WTC11 (cell line): ENCODE results near the gene FASTKD3.

Experiments used
- ATF1 ChIP-seq: sonication (generic); formaldehyde crosslinking; IDR thresholded peaks from 2 replicates; pipeline ENCODE4 v1.8.1; 2023; ENCODE audit warnings: mild to moderate bottlenecking, moderate library complexity, missing genetic modification reagents
- ATF2 ChIP-seq: sonication (generic); formaldehyde crosslinking; IDR thresholded peaks from 2 replicates; pipeline ENCODE4 v1.8.1; 2022; ENCODE audit warnings: low read depth, missing genetic modification reagents, borderline replicate concordance
- CBFB ChIP-seq: sonication (generic); formaldehyde crosslinking; IDR thresholded peaks from 2 replicates; pipeline ENCODE4 v1.8.1; 2022; ENCODE audit warnings: mild to moderate bottlenecking, low read depth, missing genetic modification reagents
- MAX ChIP-seq: sonication (generic); formaldehyde crosslinking; IDR thresholded peaks from 2 replicates; pipeline ENCODE4 v1.8.0; 2022; ENCODE audit warnings: mild to moderate bottlenecking, missing genetic modification reagents
- NFYB ChIP-seq: sonication (generic); formaldehyde crosslinking; conservative IDR thresholded peaks from 2 replicates; pipeline ENCODE4 v1.8.0; 2022; ENCODE audit warnings: low read depth, missing genetic modification reagents
- NR3C1 ChIP-seq: sonication (generic); formaldehyde crosslinking; conservative IDR thresholded peaks from 2 replicates; pipeline ENCODE4 v1.8.1; 2023; ENCODE audit warnings: low read depth, mild to moderate bottlenecking, missing genetic modification reagents
- SP1 ChIP-seq: sonication (generic); formaldehyde crosslinking; conservative IDR thresholded peaks from 2 replicates; pipeline ENCODE4 v1.8.1; 2022; ENCODE audit warnings: missing genetic modification reagents
- ZBTB21 ChIP-seq: sonication (generic); formaldehyde crosslinking; IDR thresholded peaks from 2 replicates; pipeline ENCODE4 v1.8.1; 2023; ENCODE audit warnings: mild to moderate bottlenecking, missing genetic modification reagents, borderline replicate concordance
- TF ChIP-seq, protein P1 (sequence below): fragments of 200-600 bp; IDR thresholded peaks from 2 replicates; pipeline ENCODE4 v1.8.0; 2022; ENCODE audit warnings: antibody characterized with exemption
- TF ChIP-seq, protein P2 (sequence below): sonication (generic); formaldehyde crosslinking; IDR thresholded peaks from 2 replicates; pipeline ENCODE4 v1.8.0; 2022; ENCODE audit warnings: mild to moderate bottlenecking, missing genetic modification reagents

DNA sequence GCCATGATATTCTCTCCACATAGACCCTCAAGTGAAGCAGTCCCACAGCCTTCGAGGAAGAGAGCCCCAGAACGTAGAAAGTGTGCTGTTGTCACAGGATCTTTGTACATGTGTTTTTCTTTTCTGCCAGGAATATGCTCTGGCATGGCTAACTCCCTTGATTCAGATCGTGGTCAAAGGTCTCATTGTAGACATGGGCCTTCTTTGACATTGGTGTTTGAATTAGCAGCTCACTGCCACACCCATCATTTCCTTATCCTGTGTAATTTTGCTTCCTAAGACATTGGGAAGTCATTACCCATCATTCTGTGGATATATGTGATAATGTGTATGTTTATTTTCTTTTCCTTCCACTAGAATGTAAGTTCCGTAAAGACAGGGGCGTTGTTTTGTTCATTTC is 25.6 kb upstream of the FASTKD3 start:
- TF ChIP-seq, protein P1, sequence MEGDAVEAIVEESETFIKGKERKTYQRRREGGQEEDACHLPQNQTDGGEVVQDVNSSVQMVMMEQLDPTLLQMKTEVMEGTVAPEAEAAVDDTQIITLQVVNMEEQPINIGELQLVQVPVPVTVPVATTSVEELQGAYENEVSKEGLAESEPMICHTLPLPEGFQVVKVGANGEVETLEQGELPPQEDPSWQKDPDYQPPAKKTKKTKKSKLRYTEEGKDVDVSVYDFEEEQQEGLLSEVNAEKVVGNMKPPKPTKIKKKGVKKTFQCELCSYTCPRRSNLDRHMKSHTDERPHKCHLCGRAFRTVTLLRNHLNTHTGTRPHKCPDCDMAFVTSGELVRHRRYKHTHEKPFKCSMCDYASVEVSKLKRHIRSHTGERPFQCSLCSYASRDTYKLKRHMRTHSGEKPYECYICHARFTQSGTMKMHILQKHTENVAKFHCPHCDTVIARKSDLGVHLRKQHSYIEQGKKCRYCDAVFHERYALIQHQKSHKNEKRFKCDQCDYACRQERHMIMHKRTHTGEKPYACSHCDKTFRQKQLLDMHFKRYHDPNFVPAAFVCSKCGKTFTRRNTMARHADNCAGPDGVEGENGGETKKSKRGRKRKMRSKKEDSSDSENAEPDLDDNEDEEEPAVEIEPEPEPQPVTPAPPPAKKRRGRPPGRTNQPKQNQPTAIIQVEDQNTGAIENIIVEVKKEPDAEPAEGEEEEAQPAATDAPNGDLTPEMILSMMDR, result no peak
- TF ChIP-seq ZBTB21 (no peak), SP1 (CRISPR knock-in tag) (no peak), NR3C1 (no peak), ATF1 (CRISPR knock-in tag) (no peak), CBFB (CRISPR knock-in tag) (no peak), ATF2 (CRISPR knock-in tag) (no peak), MAX (CRISPR knock-in tag) (no peak), NFYB (CRISPR knock-in tag) (no peak)
- TF ChIP-seq, protein P2, sequence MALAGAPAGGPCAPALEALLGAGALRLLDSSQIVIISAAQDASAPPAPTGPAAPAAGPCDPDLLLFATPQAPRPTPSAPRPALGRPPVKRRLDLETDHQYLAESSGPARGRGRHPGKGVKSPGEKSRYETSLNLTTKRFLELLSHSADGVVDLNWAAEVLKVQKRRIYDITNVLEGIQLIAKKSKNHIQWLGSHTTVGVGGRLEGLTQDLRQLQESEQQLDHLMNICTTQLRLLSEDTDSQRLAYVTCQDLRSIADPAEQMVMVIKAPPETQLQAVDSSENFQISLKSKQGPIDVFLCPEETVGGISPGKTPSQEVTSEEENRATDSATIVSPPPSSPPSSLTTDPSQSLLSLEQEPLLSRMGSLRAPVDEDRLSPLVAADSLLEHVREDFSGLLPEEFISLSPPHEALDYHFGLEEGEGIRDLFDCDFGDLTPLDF, result no peak
